Testis (tissue), 3 donors: ENCODE results near the gene SELENOW. TPM values are rescaled to one million over a fixed set of nuclear protein-coding genes. Genes with fewer than 3 reads are reported as not detected.

Experiments
- DNase-seq: peaks from one replicate; pipeline ENCODE4 v3.0.0-alpha.2; 2019
- H3K27ac ChIP-seq, 2 donors: fragments of 200-600 bp; sonication (generic); one replicate each; pipeline ENCODE4 v1.5.1; 2019
- H3K27me3 ChIP-seq: fragments of 200-600 bp; sonication (generic); one replicate; pipeline ENCODE4 v1.5.1; 2019
- H3K36me3 ChIP-seq: fragments of 200-600 bp; sonication (generic); one replicate; pipeline ENCODE4 v1.5.1; 2017; ENCODE audit warnings: low read depth; ENCODE audit errors: missing control alignments
- H3K4me1 ChIP-seq: fragments of 200-600 bp; sonication (generic); one replicate; pipeline ENCODE4 v1.5.1; 2019
- H3K4me3 ChIP-seq, 2 donors: fragments of 200-600 bp; sonication (generic); one replicate each; pipeline ENCODE4 v1.5.1; 2017 to 2019
- H3K9me3 ChIP-seq: fragments of 200-600 bp; sonication (generic); one replicate; pipeline ENCODE4 v1.5.1; 2017
- POLR2A ChIP-seq: fragments of 450-650 bp; IDR thresholded peaks from one replicate; pipeline ENCODE4 v1.6.1; 2017; ENCODE audit warnings: antibody characterized with exemption, mild to moderate bottlenecking, moderate library complexity
- WGBS, 2 donors: methylation state at CpG; one replicate each; pipeline ENCODE4 v1.1.5; 2018; 5-methylcytosine and 5-hydroxymethylcytosine counted together
- intact Hi-C: fragments of 100-400 bp; cut with DNase I; formaldehyde crosslinking; loops from one replicate; pipeline ENCODE4 v1.15.1; 2023; ENCODE audit warnings: low total_unique reads
- polyA plus RNA-seq: library from polyadenylated mRNA; stranded (reverse); fragments of 350-450 nt; fragmentation: Illumina TruSeq; extraction: RNeasy Lipid Tissue Mini Kit (QIAGEN cat#74804); gene quantifications from one replicate; pipeline ENCODE4 v1.2.3, GENCODE V29; 2014; ENCODE audit warnings: low read depth, low replicate concordance; ENCODE audit not compliant: insufficient read depth
- total RNA-seq, 2 donors: library from RNA; depleted of rRNA; stranded (reverse); fragments of >200 nt; gene quantifications; one replicate each; pipeline ENCODE4 v1.2.3, GENCODE V29; 2016
- TF ChIP-seq, protein P1 (sequence below), 3 experiments: fragments of 450-650 bp in 2 of 3; fragments of 200-600 bp in 1 of 3; sonication (generic) in 1 of 3; IDR thresholded peaks; one replicate each; pipeline ENCODE4 v1.5.1; 2016 to 2019; ENCODE audit warnings: antibody characterized with exemption in 3 of 3, mild to moderate bottlenecking in 2 of 3, moderate library complexity in 1 of 3

Gene SELENOW
- total and polyA plus RNA-seq, 3 donors from 2014 or later, result 170 to 197 (median 194) TPM

DNA sequence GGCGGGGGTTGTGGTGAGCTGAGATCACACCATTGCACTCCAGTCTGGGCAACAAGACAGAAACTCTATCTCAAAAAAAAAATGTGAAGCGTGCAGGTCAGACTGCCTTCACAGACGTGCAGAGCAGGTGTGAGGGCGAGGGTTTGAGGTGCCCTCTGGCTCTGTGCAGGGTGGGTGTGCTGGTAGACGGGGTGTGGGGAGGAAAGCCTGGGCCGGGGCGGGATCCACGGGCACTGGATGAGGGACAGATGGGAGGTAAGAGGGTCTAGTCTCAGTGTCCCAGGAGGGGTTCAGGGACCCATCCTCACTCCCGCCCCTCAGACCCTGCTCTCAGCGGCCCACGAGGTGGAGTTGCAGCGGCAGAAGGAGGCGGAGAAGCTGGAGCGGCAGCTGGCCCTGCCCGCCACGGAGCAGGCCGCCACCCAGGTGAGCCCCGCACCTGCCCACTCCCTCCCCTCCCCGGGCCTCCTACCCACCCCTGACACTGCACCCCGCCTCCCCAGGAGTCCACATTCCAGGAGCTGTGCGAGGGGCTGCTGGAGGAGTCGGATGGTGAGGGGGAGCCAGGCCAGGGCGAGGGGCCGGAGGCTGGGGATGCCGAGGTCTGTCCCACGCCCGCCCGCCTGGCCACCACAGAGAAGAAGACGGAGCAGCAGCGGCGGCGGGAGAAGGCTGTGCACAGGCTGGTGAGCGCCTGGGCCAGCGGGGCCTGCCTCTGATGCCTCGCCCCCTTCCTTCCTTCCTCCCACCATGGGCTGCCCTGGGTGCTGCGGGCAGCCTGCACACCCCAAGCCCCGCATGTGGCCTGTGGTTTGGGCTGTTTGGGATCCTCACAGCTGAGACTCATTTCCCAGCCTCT, 24.1 kb upstream of the SELENOW start:
- Histone ChIP-seq H3K4me1 (no peaks in the 10 kb centered on the region), H3K27me3 (no peaks in the 10 kb centered on the region), H3K27ac (no peak overlapping the region), H3K36me3 (no peaks in the 10 kb centered on the region), H3K4me3 (no peak overlapping the region), H3K9me3 (no peaks in the 10 kb centered on the region)
- WGBS, 2 donors, result 90 to 91% methylated on average over 16 to 36 of the region's 37 CpGs
- TF ChIP-seq POLR2A, result no peak
- TF ChIP-seq, protein P1, sequence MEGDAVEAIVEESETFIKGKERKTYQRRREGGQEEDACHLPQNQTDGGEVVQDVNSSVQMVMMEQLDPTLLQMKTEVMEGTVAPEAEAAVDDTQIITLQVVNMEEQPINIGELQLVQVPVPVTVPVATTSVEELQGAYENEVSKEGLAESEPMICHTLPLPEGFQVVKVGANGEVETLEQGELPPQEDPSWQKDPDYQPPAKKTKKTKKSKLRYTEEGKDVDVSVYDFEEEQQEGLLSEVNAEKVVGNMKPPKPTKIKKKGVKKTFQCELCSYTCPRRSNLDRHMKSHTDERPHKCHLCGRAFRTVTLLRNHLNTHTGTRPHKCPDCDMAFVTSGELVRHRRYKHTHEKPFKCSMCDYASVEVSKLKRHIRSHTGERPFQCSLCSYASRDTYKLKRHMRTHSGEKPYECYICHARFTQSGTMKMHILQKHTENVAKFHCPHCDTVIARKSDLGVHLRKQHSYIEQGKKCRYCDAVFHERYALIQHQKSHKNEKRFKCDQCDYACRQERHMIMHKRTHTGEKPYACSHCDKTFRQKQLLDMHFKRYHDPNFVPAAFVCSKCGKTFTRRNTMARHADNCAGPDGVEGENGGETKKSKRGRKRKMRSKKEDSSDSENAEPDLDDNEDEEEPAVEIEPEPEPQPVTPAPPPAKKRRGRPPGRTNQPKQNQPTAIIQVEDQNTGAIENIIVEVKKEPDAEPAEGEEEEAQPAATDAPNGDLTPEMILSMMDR (IDR thresholded peaks at IDR 0.05), result no peak
- no peak for DNase-seq
- intact Hi-C loops, result no loop called here

- 87% methylated on average over 22 to 26 of the region's 36 CpGs for WGBS, 2 donors
- no peak overlapping the region for H3K27ac ChIP-seq
- H3K9me3 ChIP-seq, result no peaks in the 10 kb centered on the region
- no peak for TF ChIP-seq POLR2A
- TF ChIP-seq, protein P1 (IDR thresholded peaks at IDR 0.05), result no peak
- intact Hi-C loops, result no loop called here
- no peaks in the 10 kb centered on the region for H3K36me3 ChIP-seq
- no peak for DNase-seq
- H3K4me3 ChIP-seq, result no peak overlapping the region
- no peaks in the 10 kb centered on the region for H3K27me3 ChIP-seq
- no peaks in the 10 kb centered on the region for H3K4me1 ChIP-seq
Observed at GRCh38 chr19:47755065-47755761, 23.3 kb upstream of the SELENOW start.

DNA sequence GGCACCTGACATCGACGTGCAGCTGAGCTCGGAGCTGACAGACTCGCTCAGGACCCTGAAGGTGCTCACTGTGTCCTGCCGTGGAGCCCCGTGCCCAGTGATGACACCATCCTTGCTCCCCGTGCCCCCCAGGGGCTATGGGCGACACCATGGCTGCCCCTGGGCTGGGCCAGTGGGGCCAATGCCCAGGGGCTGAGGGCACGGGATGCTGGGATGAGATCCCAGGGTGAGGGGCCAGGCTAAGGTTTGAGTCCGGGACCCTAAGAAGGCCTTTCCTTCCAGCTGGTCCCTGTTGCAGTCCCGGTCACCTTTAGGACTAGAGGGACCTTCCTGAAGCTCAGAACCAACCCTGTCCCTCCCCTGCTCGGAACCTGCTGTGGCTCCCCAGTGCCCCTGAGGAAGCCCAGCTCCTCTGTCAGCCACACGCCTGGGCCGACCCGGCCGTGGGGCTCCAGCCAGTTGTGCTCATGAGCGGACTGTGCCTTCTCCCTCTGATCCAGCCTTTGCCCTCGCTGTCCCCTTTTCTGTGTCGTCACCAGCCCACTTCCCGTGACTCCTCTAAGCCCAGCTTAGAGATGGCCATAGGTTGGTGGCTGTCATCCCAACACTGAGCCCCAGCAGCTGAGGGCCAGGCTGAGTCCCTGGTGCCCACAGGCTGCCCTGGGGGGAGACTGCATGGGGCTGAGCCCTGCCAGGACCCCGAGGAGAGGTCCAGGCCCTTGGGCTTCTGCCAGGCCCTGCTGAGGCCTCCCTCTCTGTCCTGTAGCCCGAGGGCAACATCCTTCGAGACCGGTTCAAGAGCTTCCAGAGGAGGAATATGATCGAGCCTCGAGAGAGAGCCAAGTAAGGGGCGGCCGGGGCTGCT, 22.5 kb upstream of the SELENOW start:
- DNase-seq, result no peak
- H3K4me3 ChIP-seq, result no peak overlapping the region
- intact Hi-C loops, result no loop called here
- WGBS, 2 donors, result 90 to 98% methylated on average over 7 to 28 of the region's 28 CpGs
- H3K9me3 ChIP-seq, result no peaks in the 10 kb centered on the region
- H3K36me3 ChIP-seq, result no peaks in the 10 kb centered on the region
- H3K27me3 ChIP-seq, result no peaks in the 10 kb centered on the region
- no peak overlapping the region for H3K27ac ChIP-seq
- H3K4me1 ChIP-seq, result no peaks in the 10 kb centered on the region
- TF ChIP-seq POLR2A, result no peak
- TF ChIP-seq, protein P1 (IDR thresholded peaks at IDR 0.05), result no peak

- TF ChIP-seq POLR2A, result no peak
- TF ChIP-seq, protein P1 (IDR thresholded peaks at IDR 0.05), result no peak
- no peak overlapping the region for H3K27ac ChIP-seq
- DNase-seq, result no peak
- intact Hi-C loops, result no loop called here
- H3K36me3 ChIP-seq, result no peaks in the 10 kb centered on the region
- H3K4me3 ChIP-seq, result no peak overlapping the region
- 93% methylated on average over 12 of the region's 12 CpGs; no CpG with 5 or more reads in 1 of the 2 donors for WGBS, 2 donors
- no peaks in the 10 kb centered on the region for H3K4me1 ChIP-seq
- no peaks in the 10 kb centered on the region for H3K9me3 ChIP-seq
- no peaks in the 10 kb centered on the region for H3K27me3 ChIP-seq
Observed at GRCh38 chr19:47756627-47756929, 21.9 kb upstream of the SELENOW start.
